NCI-H510A treated with DMSO at 0.1 percent for 48 hours (cell line): ENCODE measurements around the gene MCM7.

Experiments
- DNase-seq: peaks from one replicate; lab custom pipeline; 2025; lab: John Stamatoyannopoulos, UW

Gene MCM7

GRCh38 chr7:100093925-100094486 is 7.2 kb downstream of the MCM7 start:
- no peak for DNase-seq

DNA sequence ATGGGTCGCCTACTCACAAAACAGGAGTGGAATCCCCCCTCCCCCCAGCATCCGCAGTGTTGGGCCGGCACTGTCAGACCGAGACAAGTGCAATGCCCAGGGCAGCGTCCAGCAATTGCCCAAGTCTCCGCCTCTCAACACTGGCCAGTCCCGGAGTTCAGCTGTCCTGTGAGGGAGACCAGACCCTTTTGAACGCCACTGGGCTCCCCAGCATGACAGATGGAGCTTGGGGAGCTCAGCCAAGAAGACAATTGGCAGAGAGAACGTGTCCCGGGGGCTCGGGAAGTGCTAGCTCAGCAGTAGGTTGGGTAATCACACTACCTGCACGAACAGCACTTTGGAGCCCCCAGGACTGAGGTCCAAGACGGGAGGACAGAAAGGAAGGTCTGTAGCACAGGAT is 7.7 kb downstream of the MCM7 start:
- no peak for DNase-seq

DNA sequence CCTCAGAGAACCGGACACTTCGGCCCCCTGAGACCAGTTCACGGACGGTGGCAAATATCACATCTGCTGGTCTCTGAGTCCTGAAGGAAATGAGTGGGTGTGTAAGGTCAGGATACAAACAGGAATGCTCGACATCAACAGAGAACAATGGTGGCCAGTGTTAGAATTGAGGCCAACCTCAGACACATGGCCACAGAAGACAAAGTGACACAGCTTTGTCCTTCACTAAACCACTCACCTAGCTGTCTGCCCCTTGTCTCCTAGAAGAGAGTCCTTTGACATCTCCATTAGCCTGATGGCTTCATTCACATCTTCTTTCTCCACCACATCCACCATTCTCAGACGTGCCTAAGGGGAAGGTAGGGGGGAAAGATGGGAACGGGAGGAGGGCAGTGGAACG is 8.1 kb downstream of the MCM7 start:
- DNase-seq, result no peak

DNA sequence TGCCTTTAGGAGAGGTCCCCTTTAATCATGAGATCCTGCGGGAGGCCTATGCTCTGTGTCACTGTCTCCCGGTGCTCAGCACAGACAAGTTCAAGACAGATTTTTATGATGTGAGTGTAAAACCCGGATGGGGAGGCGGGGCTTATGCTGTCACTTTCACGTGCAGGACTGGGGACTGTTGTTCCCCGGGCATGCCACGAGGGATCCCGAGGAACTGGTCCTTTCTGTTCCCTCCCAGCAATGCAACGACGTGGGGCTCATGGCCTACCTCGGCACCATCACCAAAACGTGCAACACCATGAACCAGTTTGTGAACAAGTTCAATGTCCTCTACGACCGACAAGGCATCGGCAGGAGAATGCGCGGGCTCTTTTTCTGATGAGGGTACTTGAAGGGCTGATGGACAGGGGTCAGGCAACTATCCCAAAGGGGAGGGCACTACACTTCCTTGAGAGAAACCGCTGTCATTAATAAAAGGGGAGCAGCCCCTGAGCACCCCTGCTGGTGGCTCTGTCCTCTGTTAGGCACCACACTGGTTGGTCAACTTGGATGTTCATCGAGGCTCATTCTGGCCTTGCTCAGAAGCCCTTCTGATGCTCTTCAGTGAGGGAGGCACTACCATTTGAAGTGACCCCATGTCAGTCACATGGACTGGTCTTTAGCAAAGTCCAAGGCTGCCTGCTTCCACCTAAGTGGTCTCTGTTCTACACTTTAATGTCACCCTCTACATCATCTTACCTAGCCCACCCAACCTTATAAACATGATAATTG is 9.6 kb downstream of the MCM7 start:
- no peak for DNase-seq

DNA sequence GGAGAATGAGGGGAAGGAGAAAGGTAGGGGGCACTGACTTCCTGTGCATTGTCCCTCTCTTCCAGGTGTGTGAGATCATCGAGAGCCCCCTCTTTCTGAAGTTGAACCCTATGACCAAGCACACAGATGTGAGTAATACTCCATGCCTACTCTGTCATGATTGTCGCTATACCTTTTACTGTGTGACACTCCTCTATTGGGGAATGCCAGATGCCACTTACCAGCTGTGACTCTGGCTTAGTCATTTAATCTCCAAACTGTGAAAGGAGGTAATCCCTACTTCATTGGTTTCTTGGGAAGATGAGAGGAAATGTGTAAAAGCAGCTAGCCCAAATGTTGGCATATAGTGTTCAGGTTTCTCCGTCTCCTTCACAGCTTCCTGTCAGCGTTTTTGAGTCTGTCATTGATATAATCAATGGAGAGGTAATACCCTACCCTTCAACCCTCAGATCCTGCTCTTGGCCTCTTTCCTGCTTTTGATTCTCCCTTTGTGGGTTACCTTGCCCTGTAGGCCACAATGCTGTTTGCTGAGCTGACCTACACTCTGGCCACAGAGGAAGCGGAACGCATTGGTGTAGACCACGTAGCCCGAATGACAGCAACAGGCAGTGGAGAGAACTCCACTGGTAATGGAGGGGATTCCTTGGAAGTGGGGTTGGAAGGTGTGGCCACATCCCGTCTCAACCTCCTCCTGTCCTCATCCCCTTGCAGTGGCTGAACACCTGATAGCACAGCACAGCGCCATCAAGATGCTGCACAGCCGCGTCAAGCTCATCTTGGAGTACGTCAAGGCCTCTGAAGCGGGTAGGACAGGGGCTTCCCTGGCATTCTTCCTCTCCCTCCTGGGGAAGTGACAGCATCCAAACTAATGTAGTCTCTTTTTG is 10.4 kb downstream of the MCM7 start:
- no peak for DNase-seq

- no peak for DNase-seq
These were observed 11.6 kb downstream of the MCM7 start for GRCh38 chr7:100089458-100090196.

- DNase-seq, result peak; percentile 22
These were observed 12.4 kb downstream of the MCM7 start, which contains the start of gene COPS6 for GRCh38 chr7:100088621-100089457. COPS6 (plus strand) TSS chr7:100088969; CDS start chr7:100088991, 22 bp downstream.

DNA sequence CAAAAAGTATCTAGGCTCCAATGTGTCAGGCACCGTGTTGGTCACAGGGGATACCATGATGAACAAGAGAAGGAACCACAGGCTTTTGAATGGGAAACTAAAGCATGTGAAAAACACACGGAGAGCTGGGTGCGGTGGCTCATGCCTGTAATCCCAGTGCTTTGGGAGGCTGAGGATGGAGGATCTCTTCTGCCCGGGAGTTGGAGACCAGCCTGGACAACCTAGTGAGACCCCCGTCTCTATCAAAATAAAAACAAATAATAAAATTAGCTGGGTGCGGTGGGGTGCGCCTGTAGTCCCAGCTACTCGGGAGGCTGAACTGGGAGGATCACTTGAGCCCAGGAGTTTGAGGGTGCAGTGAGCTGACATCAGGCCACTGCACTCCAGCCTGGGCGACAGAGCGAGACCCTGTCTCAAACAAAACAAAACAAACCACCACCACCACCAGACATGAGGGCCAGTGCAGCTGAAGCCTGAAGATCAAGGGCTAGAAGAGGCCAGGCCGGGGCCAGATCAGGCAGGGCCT is 13.0 kb downstream of the MCM7 start:
- DNase-seq, result no peak

- no peak for DNase-seq
These were observed 14.0 kb downstream of the MCM7 start for GRCh38 chr7:100087055-100087750.

DNA sequence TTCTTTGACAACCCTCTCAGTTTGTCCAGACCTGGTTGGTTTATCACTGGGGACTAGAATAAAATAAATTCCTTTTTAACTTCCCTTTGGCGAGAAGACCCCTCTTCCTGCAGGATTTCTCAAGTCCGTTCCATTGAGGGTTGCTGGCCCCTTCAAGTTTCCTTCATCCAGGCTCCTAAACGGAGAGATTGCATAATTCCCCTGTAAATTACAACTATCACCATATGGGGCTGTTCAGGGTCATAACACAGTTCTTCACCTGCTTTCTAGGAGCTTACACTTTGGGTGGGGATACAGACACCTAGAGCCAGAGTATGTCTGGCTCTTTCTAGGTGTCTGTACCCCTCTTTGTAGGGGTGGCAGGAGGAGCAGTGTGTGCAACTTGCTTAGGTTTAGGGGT is 15.7 kb downstream of the MCM7 start:
- no peak for DNase-seq

- DNase-seq, result no peak
These were observed 18.2 kb downstream of the MCM7 start for GRCh38 chr7:100082978-100083377.

- DNase-seq, result peak; percentile 87
These were observed 19.6 kb downstream of the MCM7 start, which contains the start of gene ZNF3 for GRCh38 chr7:100081535-100082102. ZNF3 (minus strand) TSS chr7:100081723; CDS start chr7:100077357, 4,366 bp downstream.

DNA sequence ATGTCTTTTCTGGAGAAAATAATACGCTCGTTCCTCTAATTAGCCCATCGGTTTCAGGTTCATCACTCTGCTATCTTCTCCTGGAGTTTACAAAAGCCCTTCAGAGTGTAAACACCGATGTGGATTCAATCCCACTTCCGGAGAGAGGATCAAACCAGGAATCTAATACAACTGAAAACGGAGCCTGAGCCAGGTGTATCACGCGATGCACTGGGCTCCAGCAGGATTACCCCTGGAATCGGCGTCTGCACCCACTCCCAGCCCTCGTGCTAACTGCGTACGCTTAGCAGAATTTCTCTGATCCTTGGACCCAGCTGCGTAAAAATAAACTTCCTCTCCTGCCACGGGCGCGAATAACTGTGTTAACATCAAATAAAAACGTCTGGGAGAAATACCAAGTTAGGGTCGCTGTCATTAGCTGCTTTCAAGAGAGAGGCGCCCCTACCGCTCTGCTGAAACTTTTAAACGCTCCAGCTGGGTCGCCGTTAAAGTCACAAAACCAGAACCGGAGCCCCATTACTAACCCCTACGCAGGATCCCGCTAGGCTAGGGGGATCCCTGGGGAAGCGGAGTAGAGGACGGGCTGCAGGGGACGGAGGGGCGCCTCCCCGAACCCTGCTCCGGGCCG is 20.2 kb downstream of the MCM7 start:
- no peak for DNase-seq

DNA sequence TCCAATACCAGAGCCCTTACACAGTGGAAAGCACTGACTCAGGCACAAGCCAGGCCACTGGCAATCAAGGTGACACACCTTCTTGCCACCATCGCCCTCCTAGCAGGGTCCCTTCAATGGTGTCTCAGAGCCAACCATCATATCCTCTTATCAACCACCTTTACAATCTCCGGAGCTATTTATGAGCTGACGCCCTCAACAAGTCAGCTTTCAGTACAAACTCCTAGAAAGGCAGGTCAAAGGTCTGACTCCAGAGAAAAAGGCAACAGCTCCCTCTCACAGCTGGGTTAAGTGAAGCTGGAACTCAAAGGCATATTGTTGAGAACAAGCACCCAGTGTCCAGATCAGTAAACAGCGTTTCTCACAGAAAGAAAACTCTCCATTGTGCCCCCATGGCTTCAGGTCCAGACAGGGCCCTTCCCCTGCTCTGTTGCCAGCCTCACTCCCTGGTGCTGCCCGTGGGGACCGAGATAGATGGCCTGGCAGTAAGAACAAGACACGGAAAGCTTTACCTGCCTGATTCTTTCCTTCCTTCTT is 22.1 kb downstream of the MCM7 start:
- DNase-seq, result no peak

GRCh38 chr7:100077205-100077604 is 24.0 kb downstream of the MCM7 start:
- DNase-seq, result no peak

DNA sequence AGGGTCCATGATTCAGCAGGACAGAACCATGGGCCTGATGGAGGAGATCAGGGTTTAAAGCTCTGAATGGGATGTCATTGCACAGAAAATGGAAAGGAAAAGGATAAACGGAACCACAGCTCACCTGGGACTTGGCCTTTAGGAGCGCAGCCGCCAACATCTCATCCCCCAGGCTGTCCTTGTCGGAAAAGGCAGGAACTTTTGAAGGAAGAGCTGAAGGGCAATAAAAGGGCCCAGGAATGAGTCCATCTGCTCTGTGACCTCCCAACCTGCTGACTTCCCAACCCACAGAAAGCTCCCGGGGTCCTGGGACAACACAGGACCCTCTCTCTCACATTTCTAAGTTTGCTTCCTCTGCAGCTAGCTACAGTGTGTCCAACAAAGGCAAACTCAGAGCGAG is 25.8 kb downstream of the MCM7 start:
- no peak for DNase-seq

DNA sequence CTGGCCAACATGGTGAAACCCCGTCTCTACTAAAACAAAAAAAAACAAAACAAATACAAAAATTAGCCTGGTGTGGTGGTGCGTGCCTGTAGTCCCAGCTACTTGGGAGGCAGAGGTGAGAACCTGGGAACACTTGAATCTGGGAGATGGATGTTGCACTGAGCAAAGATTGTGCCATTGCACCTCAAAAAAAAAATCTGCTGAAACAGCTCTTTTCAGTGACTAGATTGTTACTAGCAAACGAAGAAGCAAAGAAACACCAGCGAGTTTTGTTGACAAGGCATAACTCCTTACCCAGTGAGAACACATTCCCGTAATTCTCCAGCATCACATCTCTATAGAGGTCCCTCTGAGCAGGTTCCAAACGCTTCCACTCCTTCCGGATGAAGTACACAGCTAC is 26.4 kb downstream of the MCM7 start:
- no peak for DNase-seq

DNA sequence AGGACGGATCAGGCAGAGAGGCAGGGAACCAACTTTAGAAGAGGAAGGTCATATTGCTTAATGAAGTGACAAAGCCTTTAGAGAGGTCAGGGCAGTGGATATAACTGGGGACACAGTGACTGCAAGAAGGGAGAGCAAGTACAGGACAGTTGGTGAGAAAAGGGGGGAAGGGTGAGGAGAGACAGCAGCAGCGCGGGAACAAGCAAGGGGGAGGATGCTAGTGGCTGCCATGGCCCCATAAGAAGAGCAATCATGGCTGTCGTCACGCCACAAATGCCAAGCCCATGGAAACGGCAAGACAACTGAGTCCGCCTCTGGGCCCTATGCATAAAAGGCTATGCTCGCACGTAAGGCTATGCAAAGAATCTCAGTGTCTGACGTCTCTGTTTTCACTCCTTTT is 28.7 kb downstream of the MCM7 start:
- DNase-seq, result no peak
